H1 (cell line): ENCODE measurements around the gene KLHL30. TPM values are rescaled to one million over a fixed set of nuclear protein-coding genes. Genes with fewer than 3 reads are reported as not detected.

ENCODE experiments used
- EP300 ChIP-seq, 2 experiments: IDR thresholded peaks; 1 replicate in 1 of 2; 2 replicates in 1 of 2; pipeline ENCODE4 v1.6.1; 2011 to 2012; ENCODE audit warnings: low read depth in 2 of 2, low read length in 2 of 2, mild to moderate bottlenecking in 2 of 2, borderline replicate concordance in 1 of 2, inconsistent platforms in 1 of 2, moderate library complexity in 1 of 2
- EZH2 ChIP-seq: fragments of 200-600 bp; sonication (generic); IDR thresholded peaks from 2 replicates; pipeline ENCODE4 v1.7.1; 2012; ENCODE audit warnings: low read depth, mild to moderate bottlenecking, moderate library complexity, low read length, inconsistent platforms; ENCODE audit not compliant: severe bottlenecking
- RXRA ChIP-seq: IDR thresholded peaks from 2 replicates; pipeline ENCODE4 v1.6.1; 2011; ENCODE audit warnings: low read depth, mild to moderate bottlenecking, low read length, moderate library complexity; ENCODE audit not compliant: insufficient read depth
- SIN3A ChIP-seq, 2 experiments: IDR thresholded peaks in 1 of 2; conservative IDR thresholded peaks in 1 of 2; 2 replicates each; pipeline ENCODE4 v1.6.1; 2011 to 2012; ENCODE audit warnings: low read length in 2 of 2, improper control_type of control experiment in 1 of 2, low read depth in 1 of 2, mild to moderate bottlenecking in 1 of 2
- polyA plus RNA-seq, 7 experiments: library from polyadenylated mRNA; depleted of rRNA in 3 of 7; stranded (reverse) in 5 of 7; unstranded in 2 of 7; fragments of >200 nt in 5 of 7; fragments of 200-250 nt in 2 of 7; gene quantifications; 1 replicate in 5 of 7; 2 replicates in 1 of 7; 4 replicates in 1 of 7; pipeline versions ENCODE4 v1.2.1 to v1.2.3, GENCODE V29; 2011 to 2013; ENCODE audit warnings: missing spikeins in 2 of 7, mixed read lengths in 2 of 7
- total RNA-seq: library from RNA; stranded (reverse); fragmentation: NEBNext Ultra II Directional; extraction: Animal tissue kit (Norgen Biotek cat#: 25700); gene quantifications from 2 replicates; pipeline ENCODE4 v1.2.1, GENCODE V29; 2021

KLHL30 gene
- total and polyA plus RNA-seq, 2 of the 8 experiments (the other 6 are each of a cell fraction or from before 2014, with no cell fraction given): not detected

GRCh38 chr2:238096311-238097011 is 42.0 kb upstream of the KLHL30 start (continued):
- TF ChIP-seq SIN3A (conservative IDR thresholded peaks at IDR 0.05 in 1 of 2, IDR thresholded peaks at IDR 0.05 in 1 of 2; ENCODE audit: low read depth in 1 of 2, low read length in 2 of 2): no peak
- TF ChIP-seq RXRA: no peak
- TF ChIP-seq EP300 (IDR thresholded peaks at IDR 0.05; ENCODE audit: borderline replicate concordance in 1 of 2, low read depth in 2 of 2, low read length in 2 of 2): peak in 1 of 2 experiments; percentile 17; a peak in 1 of 3 replicates
- no peak for TF ChIP-seq EZH2
- TF ChIP-seq, all 59 proteins: peak for 10
